Adrenal gland (tissue), 5 donors: Measurements from ENCODE around the gene ARL6IP4.

Experiments
- POLR2A ChIP-seq, 2 donors: fragments of 450-650 bp; IDR thresholded peaks; one replicate each; pipeline ENCODE4 v1.6.1; 2017; ENCODE audit warnings: antibody characterized with exemption in 2 of 2, mild to moderate bottlenecking in 2 of 2, moderate library complexity in 1 of 2
- TF ChIP-seq, protein P1 (sequence below), 6 experiments: fragments of 450-650 bp in 4 of 6; fragments of 200-600 bp in 2 of 6; sonication (generic) in 1 of 6; IDR thresholded peaks; 1 replicate in 5 of 6; 2 replicates in 1 of 6; pipeline versions ENCODE4 v1.5.1 to v1.8.0; 2016 to 2021; ENCODE audit warnings: antibody characterized with exemption in 6 of 6, mild to moderate bottlenecking in 2 of 6, moderate library complexity in 1 of 6
- donor health status: DM: no; HTN: no; CAD: no.

DNA sequence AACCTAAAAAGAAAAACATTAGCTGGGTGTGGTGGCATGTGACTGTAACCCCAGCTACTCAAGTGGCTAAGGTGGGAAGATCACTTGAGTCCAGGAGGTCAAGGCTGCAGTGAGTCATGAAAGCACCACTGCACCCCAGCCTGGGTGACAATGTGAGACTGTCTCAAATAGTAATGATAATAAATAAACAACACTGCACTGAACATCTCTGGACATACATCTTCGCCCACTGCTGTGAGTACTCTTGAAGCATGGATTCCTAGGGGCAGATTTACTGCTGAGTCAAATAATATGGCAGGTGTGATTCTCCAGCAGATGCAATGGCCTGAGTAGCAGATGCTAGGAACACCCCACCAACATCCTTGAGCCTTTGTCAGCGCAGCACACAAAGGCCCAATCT is 37.8 kb upstream of the ARL6IP4 start:
- TF ChIP-seq, protein P1, sequence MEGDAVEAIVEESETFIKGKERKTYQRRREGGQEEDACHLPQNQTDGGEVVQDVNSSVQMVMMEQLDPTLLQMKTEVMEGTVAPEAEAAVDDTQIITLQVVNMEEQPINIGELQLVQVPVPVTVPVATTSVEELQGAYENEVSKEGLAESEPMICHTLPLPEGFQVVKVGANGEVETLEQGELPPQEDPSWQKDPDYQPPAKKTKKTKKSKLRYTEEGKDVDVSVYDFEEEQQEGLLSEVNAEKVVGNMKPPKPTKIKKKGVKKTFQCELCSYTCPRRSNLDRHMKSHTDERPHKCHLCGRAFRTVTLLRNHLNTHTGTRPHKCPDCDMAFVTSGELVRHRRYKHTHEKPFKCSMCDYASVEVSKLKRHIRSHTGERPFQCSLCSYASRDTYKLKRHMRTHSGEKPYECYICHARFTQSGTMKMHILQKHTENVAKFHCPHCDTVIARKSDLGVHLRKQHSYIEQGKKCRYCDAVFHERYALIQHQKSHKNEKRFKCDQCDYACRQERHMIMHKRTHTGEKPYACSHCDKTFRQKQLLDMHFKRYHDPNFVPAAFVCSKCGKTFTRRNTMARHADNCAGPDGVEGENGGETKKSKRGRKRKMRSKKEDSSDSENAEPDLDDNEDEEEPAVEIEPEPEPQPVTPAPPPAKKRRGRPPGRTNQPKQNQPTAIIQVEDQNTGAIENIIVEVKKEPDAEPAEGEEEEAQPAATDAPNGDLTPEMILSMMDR (IDR thresholded peaks at IDR 0.05) = no peak
- no peak for TF ChIP-seq POLR2A (IDR thresholded peaks at IDR 0.05)
